Activated T-cell treated with anti-CD3 and anti-CD28 coated beads for 4 hours (primary cell): ENCODE data around the gene KRT20.
A peak's percentile ranks its signal among the peaks of the same experiment; 100 is the strongest.
"Not testable (repeated sequence)": the region's sequence is repeated elsewhere in the genome, so short reads cannot be mapped to it uniquely, and the experiment has no call there.

Source experiments
- DNase-seq: peaks from one replicate; pipeline ENCODE4 v3.0.0-alpha.2; 2020

Gene KRT20

GRCh38 chr17:40884708-40885512 is at the start of gene KRT20:
Gene KRT20, minus strand, starts transcription at chr17:40885242. Its CDS starts 57 bp downstream, at chr17:40885185.
- no peak for DNase-seq

- DNase-seq = no peak
Observed at GRCh38 chr17:40932608-40933007, 47.6 kb upstream of the KRT20 start.

GRCh38 chr17:40931311-40931710 is 46.3 kb upstream of the KRT20 start:
- DNase-seq = no peak

GRCh38 chr17:40926341-40926740 is 41.3 kb upstream of the KRT20 start:
- no peak for DNase-seq

GRCh38 chr17:40922239-40922638 is 37.2 kb upstream of the KRT20 start:
- DNase-seq = no peak

GRCh38 chr17:40921026-40921425 is 36.0 kb upstream of the KRT20 start:
- no peak for DNase-seq

GRCh38 chr17:40917116-40917515 is 32.1 kb upstream of the KRT20 start:
- not testable (repeated sequence) for DNase-seq

- no peak for DNase-seq
Observed at GRCh38 chr17:40916366-40916765, 31.3 kb upstream of the KRT20 start.

GRCh38 chr17:40915721-40916256 is 30.7 kb upstream of the KRT20 start:
- DNase-seq = no peak

GRCh38 chr17:40915199-40915661 is 30.2 kb upstream of the KRT20 start:
- no peak for DNase-seq

- no peak for DNase-seq
Observed at GRCh38 chr17:40914075-40914855, 29.2 kb upstream of the KRT20 start.

- DNase-seq = no peak
Observed at GRCh38 chr17:40912486-40913210, 27.6 kb upstream of the KRT20 start.

- DNase-seq = no peak
Observed at GRCh38 chr17:40910441-40910841, 25.4 kb upstream of the KRT20 start.

GRCh38 chr17:40909755-40910154 is 24.7 kb upstream of the KRT20 start:
- DNase-seq = no peak

GRCh38 chr17:40909351-40909750 is 24.3 kb upstream of the KRT20 start:
- peak; percentile 50 for DNase-seq

- no peak for DNase-seq
Observed at GRCh38 chr17:40906613-40907012, 21.6 kb upstream of the KRT20 start.

GRCh38 chr17:40905370-40905769 is 20.3 kb upstream of the KRT20 start:
- no peak for DNase-seq

GRCh38 chr17:40903129-40903847 is 18.2 kb upstream of the KRT20 start:
- no peak for DNase-seq

- no peak for DNase-seq
Observed at GRCh38 chr17:40902498-40902897, 17.5 kb upstream of the KRT20 start.

- DNase-seq = no peak
Observed at GRCh38 chr17:40901981-40902474, 17.0 kb upstream of the KRT20 start.

GRCh38 chr17:40900809-40901356 is 15.8 kb upstream of the KRT20 start:
- DNase-seq = no peak

GRCh38 chr17:40896916-40897455 is 11.9 kb upstream of the KRT20 start:
- DNase-seq = no peak
